GM13976 (cell line): ENCODE data around the gene ATXN1.

Source experiments
- DNase-seq: peaks from one replicate; pipeline ENCODE4 v3.0.0; 2012; ENCODE audit warnings: low spot score
- CTCF ChIP-seq: IDR thresholded peaks from 2 replicates; pipeline ENCODE4 v1.5.1; 2012; ENCODE audit warnings: borderline replicate concordance, mild to moderate bottlenecking; ENCODE audit not compliant: insufficient read depth; ENCODE audit errors: extremely low read depth, missing control alignments, control extremely low read depth
- in situ Hi-C: fragments of 300-500 bp; cut with MboI; formaldehyde crosslinking; loops from one replicate; pipeline ENCODE4 v1.12.0; 2022; ENCODE audit warnings: low sequenced_read_pairs, mixed read lengths, inconsistent platforms; ENCODE audit not compliant: unreplicated experiment

Gene ATXN1

GRCh38 chr6:16440636-16441212, 320.5 kb downstream of the ATXN1 start:
- no peak for TF ChIP-seq CTCF
- no peak for DNase-seq
- in situ Hi-C loops = no loop called here

- peak; percentile 62 for DNase-seq
- in situ Hi-C loops = no loop called here
- TF ChIP-seq CTCF = no peak
These were observed 322.3 kb downstream of the ATXN1 start for GRCh38 chr6:16438718-16439591.

- DNase-seq = no peak
- in situ Hi-C loops = no loop called here
- TF ChIP-seq CTCF = no peak
These were observed 323.3 kb downstream of the ATXN1 start for GRCh38 chr6:16437984-16438383.

- no peak for DNase-seq
- in situ Hi-C loops = no loop called here
- no peak for TF ChIP-seq CTCF
These were observed 324.2 kb downstream of the ATXN1 start for GRCh38 chr6:16437095-16437494.

DNA sequence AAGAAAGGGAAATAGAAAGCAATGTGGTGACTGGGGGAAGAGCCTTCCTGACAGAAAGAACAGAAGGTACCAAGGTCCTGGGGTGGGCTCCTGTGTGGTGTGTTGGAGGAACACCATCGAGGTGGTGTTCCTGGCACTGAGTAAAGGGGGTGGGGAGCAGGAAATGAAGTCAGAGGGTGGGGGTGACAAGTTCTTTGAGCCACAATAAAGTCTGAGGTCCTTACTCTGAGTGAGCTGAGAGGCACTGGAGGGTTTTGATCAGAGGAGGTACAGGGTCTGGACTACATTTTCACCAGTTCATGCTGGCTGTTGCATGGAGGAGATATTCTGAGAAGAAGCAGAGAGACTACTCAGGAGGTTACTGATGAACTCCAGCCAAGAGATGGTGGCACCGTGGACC, 324.7 kb downstream of the ATXN1 start:
- no peak for DNase-seq
- no peak for TF ChIP-seq CTCF
- in situ Hi-C loops = no loop called here

- TF ChIP-seq CTCF = no peak
- in situ Hi-C loops = no loop called here
- no peak for DNase-seq
These were observed 326.4 kb downstream of the ATXN1 start for GRCh38 chr6:16434885-16435284.
